ENCODE results near the gene TTC7B. TPM values are rescaled to one million over a fixed set of nuclear protein-coding genes. Genes with fewer than 3 reads are reported as not detected.

TTC7B gene
- total and polyA plus RNA-seq, 2 donors (not counting 3 experiments of a cell fraction or from before 2014, with no cell fraction given), result 46.8 to 76.5 TPM

DNA sequence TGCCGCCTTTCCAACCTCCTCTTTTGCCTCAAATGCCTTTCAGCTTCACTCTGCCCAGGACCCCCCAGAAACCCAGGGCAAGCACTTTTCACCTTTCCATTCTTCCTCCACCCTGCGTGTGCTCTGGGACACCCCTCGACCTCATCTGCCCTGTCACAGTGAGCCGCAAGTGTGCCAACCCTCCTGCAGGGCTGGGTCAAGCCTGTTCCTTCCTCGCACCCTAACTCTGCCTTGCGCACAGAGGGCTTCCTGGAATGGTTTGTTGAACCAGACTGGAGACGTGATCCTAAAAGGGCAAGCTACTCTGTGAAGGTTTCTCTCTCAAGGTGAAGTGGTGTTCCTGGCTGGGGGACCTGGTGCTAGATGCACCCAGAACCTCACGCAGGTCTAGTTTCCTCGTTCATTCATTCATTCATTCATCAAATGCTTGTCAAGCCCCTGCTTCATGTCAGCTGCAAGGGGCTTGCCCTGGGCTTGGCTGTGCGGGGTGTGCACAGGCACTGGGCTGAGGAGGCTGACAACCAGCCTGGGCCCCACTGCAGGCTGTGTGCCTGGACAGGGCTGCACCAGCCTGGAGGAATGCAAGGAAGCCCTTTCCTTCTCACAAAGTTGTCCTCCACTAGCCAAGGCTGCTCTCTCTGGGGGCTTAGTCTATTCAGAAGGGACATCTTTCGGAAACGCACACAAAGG lies 232.2 kb downstream of the TTC7B start:
- FAIRE-seq, result no peak
- POLR2A ChIA-PET, result no interaction called here
- TF ChIP-seq, protein P1, sequence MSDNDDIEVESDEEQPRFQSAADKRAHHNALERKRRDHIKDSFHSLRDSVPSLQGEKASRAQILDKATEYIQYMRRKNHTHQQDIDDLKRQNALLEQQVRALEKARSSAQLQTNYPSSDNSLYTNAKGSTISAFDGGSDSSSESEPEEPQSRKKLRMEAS (IDR thresholded peaks at IDR 0.05; ENCODE audit: insufficient read depth, insufficient read length), result no peak
- TF ChIP-seq MYC (IDR thresholded peaks at IDR 0.05; ENCODE audit: low read depth, low read length) (no peak), POLR2AphosphoS5 (IDR thresholded peaks at IDR 0.05; ENCODE audit: insufficient read depth, low read depth, low read length) (no peak), GATA2 (IDR thresholded peaks at IDR 0.05; ENCODE audit: insufficient read depth, insufficient read length, low read depth, low read length) (no peak), JUN (IDR thresholded peaks at IDR 0.05; ENCODE audit: borderline replicate concordance, insufficient read depth, insufficient read length, low read depth) (no peak), EZH2 (IDR thresholded peaks at IDR 0.05; ENCODE audit: borderline replicate concordance, low read depth, low read length, severe bottlenecking) (no peak), POLR2A (IDR thresholded peaks at IDR 0.05; ENCODE audit: low read depth, low read length) (no peak), FOS (IDR thresholded peaks at IDR 0.05; ENCODE audit: borderline replicate concordance, insufficient read depth, low read length) (no peak)
- TF ChIP-seq, protein P2, sequence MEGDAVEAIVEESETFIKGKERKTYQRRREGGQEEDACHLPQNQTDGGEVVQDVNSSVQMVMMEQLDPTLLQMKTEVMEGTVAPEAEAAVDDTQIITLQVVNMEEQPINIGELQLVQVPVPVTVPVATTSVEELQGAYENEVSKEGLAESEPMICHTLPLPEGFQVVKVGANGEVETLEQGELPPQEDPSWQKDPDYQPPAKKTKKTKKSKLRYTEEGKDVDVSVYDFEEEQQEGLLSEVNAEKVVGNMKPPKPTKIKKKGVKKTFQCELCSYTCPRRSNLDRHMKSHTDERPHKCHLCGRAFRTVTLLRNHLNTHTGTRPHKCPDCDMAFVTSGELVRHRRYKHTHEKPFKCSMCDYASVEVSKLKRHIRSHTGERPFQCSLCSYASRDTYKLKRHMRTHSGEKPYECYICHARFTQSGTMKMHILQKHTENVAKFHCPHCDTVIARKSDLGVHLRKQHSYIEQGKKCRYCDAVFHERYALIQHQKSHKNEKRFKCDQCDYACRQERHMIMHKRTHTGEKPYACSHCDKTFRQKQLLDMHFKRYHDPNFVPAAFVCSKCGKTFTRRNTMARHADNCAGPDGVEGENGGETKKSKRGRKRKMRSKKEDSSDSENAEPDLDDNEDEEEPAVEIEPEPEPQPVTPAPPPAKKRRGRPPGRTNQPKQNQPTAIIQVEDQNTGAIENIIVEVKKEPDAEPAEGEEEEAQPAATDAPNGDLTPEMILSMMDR (IDR thresholded peaks at IDR 0.05; ENCODE audit: extremely low read depth in 1 of 2, insufficient read depth in 1 of 2, low read depth in 1 of 2, low read length in 2 of 2), result no peak

More for the DNA sequence above, 232.2 kb downstream of the TTC7B start:
- dilution Hi-C loops (cut with MboI; ENCODE audit: extremely low pct_ligation_motif_present, low sequenced_read_pairs), result no loop called here
- H3K27ac ChIP-seq (ENCODE audit: insufficient read depth, low read depth, low read length), result no peak overlapping the region
- no peaks in the 10 kb centered on the region for H3K9me1 ChIP-seq (replicated peaks; ENCODE audit: control insufficient read depth, extremely low read depth, insufficient read depth, low read length)
- H3K9me3 ChIP-seq (replicated peaks; ENCODE audit: control insufficient read depth, insufficient read depth, low read length), result no peaks in the 10 kb centered on the region
- CTCF ChIA-PET, result interaction anchor here (0.9 kb wide), 1 partner anchor 184 kb away, joined by 4 read pairs; no protein-coding TSS in a partner anchor
- intact Hi-C loops (cut with micrococcal nuclease), result no loop called here
- H3K79me2 ChIP-seq (ENCODE audit: control insufficient read depth, insufficient read depth, low read length), result no peaks in the 10 kb centered on the region
- H3K27me3 ChIP-seq (ENCODE audit: control insufficient read depth in 2 of 2, insufficient read depth in 2 of 2, low read length in 2 of 2), result no peaks in the 10 kb centered on the region
- no peak overlapping the region for H3K4me3 ChIP-seq (replicated peaks in 1 of 3; ENCODE audit: insufficient read depth in 1 of 3, low read depth in 1 of 3, low read length in 3 of 3)
- H3K4me1 ChIP-seq (ENCODE audit: control insufficient read depth, extremely low read depth, insufficient read depth, low read length), result no peaks in the 10 kb centered on the region
- H2AFZ ChIP-seq (ENCODE audit: low read depth, low read length), result no peak overlapping the region
- H3K36me3 ChIP-seq (ENCODE audit: control insufficient read depth in 2 of 2, extremely low read depth in 1 of 2, insufficient read depth in 2 of 2, low read length in 2 of 2), result peaks cover 0 to 16% of the 10 kb centered on the region in 2 experiments
- BruUV-seq (replicated peaks), result no TSS peak
- H4K20me1 ChIP-seq (replicated peaks; ENCODE audit: control insufficient read depth, extremely low read depth, insufficient read depth, low read length), result no peaks in the 10 kb centered on the region
- DNase-seq (ENCODE audit: low read depth, low spot score), result no peak
- H3K4me2 ChIP-seq (ENCODE audit: insufficient read depth, low read length), result no peak overlapping the region
- no peak overlapping the region for H3K9ac ChIP-seq (replicated peaks; ENCODE audit: extremely low read depth, insufficient read depth, low read length)

Data from endothelial cell of umbilical vein (primary cell).